Aorta (tissue), 5 donors: ENCODE measurements around the gene COX18. TPM values are rescaled to one million over a fixed set of nuclear protein-coding genes. Genes with fewer than 3 reads are reported as not detected.
A peak's percentile ranks its signal among the peaks of the same experiment; 100 is the strongest.

ENCODE experiments used
- ATAC-seq: fragments of 200-7000 bp; cut with Tn5 transposase; one replicate; pipeline ENCODE4 v1.9.1; 2022; ENCODE audit warnings: moderate library complexity; ENCODE audit not compliant: low FRiP score
- DNase-seq, 2 donors: peaks; one replicate each; pipeline ENCODE4 v3.0.0-alpha.2; 2020
- H3K27ac ChIP-seq, 2 donors: one replicate each; pipeline ENCODE4 v1.5.1; 2013; ENCODE audit warnings: low read length in 2 of 2, mild to moderate bottlenecking in 2 of 2, moderate library complexity in 2 of 2, control low read depth in 1 of 2, inconsistent platforms in 1 of 2, low read depth in 1 of 2
- H3K27me3 ChIP-seq, 2 donors: one replicate each; pipeline ENCODE4 v1.6.1; 2013; ENCODE audit warnings: control low read depth in 1 of 2, low read length in 1 of 2, mild to moderate bottlenecking in 1 of 2, moderate library complexity in 1 of 2; ENCODE audit not compliant: insufficient read depth in 2 of 2, control insufficient read depth in 1 of 2
- H3K36me3 ChIP-seq, 2 donors: one replicate each; pipeline ENCODE4 v1.6.1; 2013; ENCODE audit warnings: control low read depth in 1 of 2, low read length in 1 of 2, mild to moderate bottlenecking in 1 of 2; ENCODE audit not compliant: insufficient read depth in 2 of 2, control insufficient read depth in 1 of 2
- H3K4me1 ChIP-seq, 2 donors: one replicate each; pipeline ENCODE4 v1.6.1; 2013; ENCODE audit warnings: low read length in 2 of 2, control low read depth in 1 of 2, mild to moderate bottlenecking in 1 of 2, moderate library complexity in 1 of 2; ENCODE audit not compliant: insufficient read depth in 2 of 2, control insufficient read depth in 1 of 2
- H3K4me3 ChIP-seq, 2 donors: one replicate each; pipeline ENCODE4 v1.5.1; 2013; ENCODE audit warnings: low read length in 2 of 2, control low read depth in 1 of 2, mild to moderate bottlenecking in 1 of 2
- H3K9me3 ChIP-seq: one replicate; pipeline ENCODE4 v1.6.1; 2013; ENCODE audit warnings: mild to moderate bottlenecking, low read length; ENCODE audit not compliant: control insufficient read depth
- WGBS, 2 donors: extraction: QIAGEN DNeasy Blood & Tissue Kit; methylation state at CpG; one replicate each; pipeline ENCODE4 v1.1.7; 2013; 5-methylcytosine and 5-hydroxymethylcytosine counted together
- intact Hi-C, 2 donors: fragments of 100-400 bp; cut with DNase I; formaldehyde crosslinking; loops; one replicate each; pipeline versions ENCODE4 v1.14.2 to v1.15.0; 2022
- long read RNA-seq, 2 donors: library from polyadenylated mRNA; unstranded; transcript quantifications; one replicate each; pipeline ENCODE4 v2.0.0, GENCODE V29; 2020 to 2021
- polyA plus RNA-seq, 2 donors: library from polyadenylated mRNA; stranded (reverse); fragments of 200-250 nt; gene quantifications; one replicate each; pipeline ENCODE4 v1.2.3, GENCODE V29; 2013
- total RNA-seq, 2 donors: library from RNA; stranded (reverse); fragmentation: NEBNext Ultra II Directional; extraction: Animal tissue kit (Norgen Biotek cat#: 25700); gene quantifications; one replicate each; pipeline ENCODE4 v1.2.1, GENCODE V29; 2021
- donor health status: healthy with polysubstance abuse.
- donor health status: Bipolar disorder and iron deficiency.
- donor health status: DM: no; HTN: no; CAD: no.
- donor health status: DM: no; HTN: no; CAD: no.
- donor health status: DM: yes; HTN: yes; CAD: no.

Gene COX18, protein sequence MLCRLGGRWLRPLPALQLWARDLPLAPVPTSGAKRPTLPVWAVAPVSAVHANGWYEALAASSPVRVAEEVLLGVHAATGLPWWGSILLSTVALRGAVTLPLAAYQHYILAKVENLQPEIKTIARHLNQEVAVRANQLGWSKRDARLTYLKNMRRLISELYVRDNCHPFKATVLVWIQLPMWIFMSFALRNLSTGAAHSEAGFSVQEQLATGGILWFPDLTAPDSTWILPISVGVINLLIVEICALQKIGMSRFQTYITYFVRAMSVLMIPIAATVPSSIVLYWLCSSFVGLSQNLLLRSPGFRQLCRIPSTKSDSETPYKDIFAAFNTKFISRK
- 10 to 100 TPM in 1 of 2 donors, 1 to 10 TPM in 1; 8.6 to 12.5 TPM for total RNA-seq
- 1 to 10 TPM; 6.2 to 9.0 TPM for polyA plus RNA-seq
- long read RNA-seq, donor 1, full-length matches to known transcripts, result 2 of 3 reads
- long read RNA-seq, donor 1, partial matches to known transcripts, result 0 of 3 reads
- long read RNA-seq, donor 1, other reads (novel, unspliced or antisense), result 1 of 3 reads
- long read RNA-seq, donor 2, full-length matches to known transcripts, result 2 of 5 reads
- long read RNA-seq, donor 2, partial matches to known transcripts, result 0 of 5 reads
- long read RNA-seq, donor 2, other reads (novel, unspliced or antisense), result 3 of 5 reads

DNA sequence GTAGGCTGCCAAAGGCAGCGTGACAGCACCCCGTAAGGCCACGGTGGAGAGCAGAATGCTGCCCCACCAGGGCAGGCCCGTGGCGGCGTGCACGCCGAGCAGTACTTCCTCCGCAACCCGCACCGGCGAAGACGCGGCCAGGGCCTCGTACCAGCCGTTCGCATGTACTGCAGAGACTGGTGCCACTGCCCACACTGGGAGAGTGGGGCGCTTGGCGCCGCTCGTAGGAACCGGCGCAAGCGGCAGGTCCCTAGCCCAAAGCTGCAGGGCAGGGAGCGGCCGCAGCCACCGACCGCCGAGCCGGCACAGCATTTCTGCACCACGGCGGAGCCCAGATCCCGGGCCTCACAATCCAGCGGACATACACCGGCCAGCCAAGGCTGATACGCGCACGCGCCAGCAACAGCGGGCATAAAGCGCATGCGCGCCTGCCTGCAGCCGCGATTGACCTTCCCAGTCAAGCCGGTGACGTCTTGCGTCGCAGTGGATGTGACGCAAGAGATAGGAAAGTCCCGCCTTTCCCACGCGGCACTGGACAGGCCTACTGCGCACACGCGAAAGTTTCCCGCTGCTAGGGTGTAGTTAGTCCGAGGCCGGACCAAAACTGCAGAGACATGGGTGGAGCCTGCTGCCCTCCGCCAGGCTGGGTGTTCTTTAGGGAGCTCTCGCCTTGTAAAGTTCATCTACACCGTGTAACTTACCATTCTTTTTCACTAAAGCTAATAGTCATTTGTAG lies at the start of gene COX18:
Gene COX18 (minus strand): TSS at position 379 of the 736 bp plus-strand sequence. CDS start 67 bp downstream, at position 312.
- peak; percentile 99 for ATAC-seq
- intact Hi-C loops, result loop anchor here (1.0 to 10.0 kb wide), 3 partner anchors 55 to 190 kb away; partner anchors contain the start of gene ANKRD17 (in 1 of the 2)

GRCh38 chr4:73109493-73109892 lies 40.0 kb upstream of the COX18 start:
- Histone ChIP-seq H3K4me1 (no peaks in the 10 kb centered on the region), H3K36me3 (peaks cover 2 to 3% of the 10 kb centered on the region in 2 donors), H3K9me3 (no peaks in the 10 kb centered on the region), H3K27ac (no peak overlapping the region), H3K27me3 (no peaks in the 10 kb centered on the region), H3K4me3 (no peak overlapping the region)
- no peak for DNase-seq
- 95 to 96% methylated on average over 4 of the region's 4 CpGs for WGBS, 2 donors
- no peak for ATAC-seq
- intact Hi-C loops, result no loop called here

More for the DNA sequence above, at the start of gene COX18:
- Histone ChIP-seq H3K9me3 (no peaks in the 10 kb centered on the region), H3K27me3 (no peaks in the 10 kb centered on the region), H3K4me1 (peaks cover 0 to 2% of the 10 kb centered on the region in 2 donors), H3K36me3 (no peaks in the 10 kb centered on the region), H3K4me3 (peak within 1 kb of the TSS; percentile 68 to 90), H3K27ac (peak within 1 kb of the TSS; percentile 72 to 79)
- peak; percentile 99 for DNase-seq
- 0% methylated on average over 56 to 62 of the region's 62 CpGs for WGBS, 2 donors

- Histone ChIP-seq H3K27me3 (no peaks in the 10 kb centered on the region), H3K4me1 (no peaks in the 10 kb centered on the region), H3K36me3 (peaks cover 2 to 3% of the 10 kb centered on the region in 2 donors), H3K27ac (no peak overlapping the region), H3K4me3 (no peak overlapping the region), H3K9me3 (no peaks in the 10 kb centered on the region)
- 88 to 93% methylated on average over 5 of the region's 5 CpGs for WGBS, 2 donors
- intact Hi-C loops, result no loop called here
- DNase-seq (no peak), ATAC-seq (no peak)
Observed at GRCh38 chr4:73104695-73105094, 35.2 kb upstream of the COX18 start.

GRCh38 chr4:73103799-73104503 lies 34.4 kb upstream of the COX18 start:
- ATAC-seq, result no peak
- Histone ChIP-seq H3K4me1 (no peaks in the 10 kb centered on the region), H3K4me3 (no peak overlapping the region), H3K9me3 (no peaks in the 10 kb centered on the region), H3K27ac (no peak overlapping the region), H3K36me3 (peaks cover 2 to 3% of the 10 kb centered on the region in 2 donors), H3K27me3 (no peaks in the 10 kb centered on the region)
- DNase-seq, result no peak
- 72 to 73% methylated on average over 8 of the region's 8 CpGs for WGBS, 2 donors
- intact Hi-C loops, result no loop called here

- WGBS, 2 donors, result 92 to 96% methylated on average over 7 of the region's 7 CpGs
- intact Hi-C loops, result no loop called here
- H3K4me1 ChIP-seq, result no peaks in the 10 kb centered on the region
- ATAC-seq (no peak), DNase-seq (no peak)
- no peaks in the 10 kb centered on the region for H3K27me3 ChIP-seq
- H3K27ac ChIP-seq, result no peak overlapping the region
- H3K36me3 ChIP-seq, result peaks cover 2 to 3% of the 10 kb centered on the region in 2 donors
- no peak overlapping the region for H3K4me3 ChIP-seq
- H3K9me3 ChIP-seq, result no peaks in the 10 kb centered on the region
Observed at GRCh38 chr4:73099143-73099542, 29.6 kb upstream of the COX18 start.

DNA sequence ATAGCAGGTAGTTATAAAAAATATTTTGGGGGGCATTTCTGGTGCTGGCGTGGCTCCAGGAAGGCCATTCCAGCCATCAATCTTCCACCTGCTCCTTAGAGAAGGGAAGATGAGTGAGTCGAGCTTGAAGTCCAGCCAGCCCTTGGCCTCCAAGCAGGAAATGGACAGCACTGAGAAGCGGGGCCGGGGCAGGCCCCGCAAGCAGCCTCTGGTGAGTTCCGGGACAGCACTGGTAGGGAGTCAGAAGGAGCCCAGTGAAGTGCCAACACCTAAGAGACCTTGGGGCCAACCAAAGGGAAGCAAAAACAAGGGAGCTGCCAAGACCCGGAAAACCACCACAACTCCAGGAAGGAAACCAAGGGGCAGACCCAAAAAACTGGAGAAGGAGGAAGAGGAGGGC lies 29.2 kb upstream of the COX18 start:
- no peaks in the 10 kb centered on the region for H3K9me3 ChIP-seq
- ATAC-seq (no peak), DNase-seq (no peak)
- H3K4me3 ChIP-seq, result no peak overlapping the region
- intact Hi-C loops, result no loop called here
- no peak overlapping the region for H3K27ac ChIP-seq
- no peaks in the 10 kb centered on the region for H3K27me3 ChIP-seq
- peaks cover 2 to 3% of the 10 kb centered on the region in 2 donors for H3K36me3 ChIP-seq
- H3K4me1 ChIP-seq, result no peaks in the 10 kb centered on the region
- WGBS, 2 donors, result 79 to 82% methylated on average over 7 of the region's 7 CpGs

DNA sequence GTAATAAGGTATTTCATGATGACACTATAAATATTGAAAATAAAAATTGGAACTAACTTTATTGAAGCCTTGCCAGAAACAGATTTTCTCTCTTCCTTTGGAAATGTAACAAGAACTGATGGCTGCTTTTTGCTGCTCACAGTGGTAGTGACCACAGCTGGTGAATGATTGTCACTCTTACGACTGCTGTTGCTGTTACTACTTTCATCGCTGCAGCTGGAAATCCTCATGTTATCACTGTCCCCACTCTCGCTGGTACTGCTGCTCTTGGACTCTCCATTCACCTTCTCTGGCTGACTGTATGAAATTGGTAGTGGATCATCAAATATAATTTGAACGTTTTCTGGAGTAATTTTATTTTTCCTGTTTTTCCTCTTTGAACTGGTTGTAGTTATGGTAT lies 28.5 kb upstream of the COX18 start:
- WGBS, 2 donors, result 81 to 84% methylated on average over 4 of the region's 4 CpGs
- no peaks in the 10 kb centered on the region for H3K27me3 ChIP-seq
- H3K27ac ChIP-seq, result no peak overlapping the region
- H3K9me3 ChIP-seq, result no peaks in the 10 kb centered on the region
- H3K4me1 ChIP-seq, result no peaks in the 10 kb centered on the region
- intact Hi-C loops, result no loop called here
- ATAC-seq (no peak), DNase-seq (no peak)
- H3K36me3 ChIP-seq, result peaks cover 2 to 3% of the 10 kb centered on the region in 2 donors
- H3K4me3 ChIP-seq, result no peak overlapping the region

GRCh38 chr4:73092868-73093267 lies 23.4 kb upstream of the COX18 start:
- H3K9me3 ChIP-seq, result no peaks in the 10 kb centered on the region
- no peaks in the 10 kb centered on the region for H3K27me3 ChIP-seq
- DNase-seq, result no peak
- H3K4me1 ChIP-seq, result no peaks in the 10 kb centered on the region
- H3K4me3 ChIP-seq, result no peak overlapping the region
- 53 to 55% methylated on average over 1 of the region's 1 CpG for WGBS, 2 donors
- ATAC-seq, result no peak
- H3K36me3 ChIP-seq, result peaks cover 0 to 10% of the 10 kb centered on the region in 2 donors
- intact Hi-C loops, result no loop called here
- H3K27ac ChIP-seq, result no peak overlapping the region
